Fibroblast of lung (primary cell): ENCODE data around the gene TTC38. TPM values are rescaled to one million over a fixed set of nuclear protein-coding genes. Genes with fewer than 3 reads are reported as not detected.

ENCODE experiments used
- DNase-seq, 2 donors: peaks; one replicate each; pipeline versions ENCODE4 v3.0.0 to v3.0.0-alpha.2; 2010; ENCODE audit warnings: low read depth in 2 of 2
- H2AFZ ChIP-seq: 2 replicates; pipeline ENCODE4 v1.5.1; 2012; ENCODE audit warnings: low read length, control low read depth, inconsistent platforms
- H3K27ac ChIP-seq: 2 replicates; pipeline ENCODE4 v1.5.1; 2011; ENCODE audit warnings: low read length, control low read depth; ENCODE audit not compliant: insufficient read depth
- H3K27me3 ChIP-seq: 2 replicates; pipeline ENCODE4 v1.5.1; 2011; ENCODE audit warnings: mild to moderate bottlenecking, low read length; ENCODE audit not compliant: control insufficient read depth, insufficient read depth
- H3K36me3 ChIP-seq: 2 replicates; pipeline ENCODE4 v1.5.1; 2011; ENCODE audit warnings: low read length; ENCODE audit not compliant: control insufficient read depth, insufficient read depth
- H3K4me1 ChIP-seq: 2 replicates; pipeline ENCODE4 v1.5.1; 2011; ENCODE audit warnings: low read length; ENCODE audit not compliant: control insufficient read depth, insufficient read depth; ENCODE audit errors: extremely low read depth
- H3K4me2 ChIP-seq: 2 replicates; pipeline ENCODE4 v1.5.1; 2011; ENCODE audit warnings: low read length, control low read depth; ENCODE audit not compliant: insufficient read depth; ENCODE audit errors: extremely low read depth
- H3K4me3 ChIP-seq, 4 experiments: fragments of 200-600 bp in 1 of 4; sonication (generic) in 1 of 4; replicated peaks in 1 of 4; 2 replicates each; pipeline ENCODE4 v1.5.1; 2011 to 2016; ENCODE audit warnings: low read length in 4 of 4, low read depth in 3 of 4, mild to moderate bottlenecking in 3 of 4, control low read depth in 2 of 4, inconsistent platforms in 1 of 4, mixed read lengths in 1 of 4; ENCODE audit not compliant: insufficient read depth in 1 of 4; ENCODE audit errors: control extremely low read depth in 1 of 4
- H3K79me2 ChIP-seq: 2 replicates; pipeline ENCODE4 v1.5.1; 2012; ENCODE audit warnings: mild to moderate bottlenecking, low read length, inconsistent platforms; ENCODE audit not compliant: control insufficient read depth, insufficient read depth
- H3K9ac ChIP-seq: 2 replicates; pipeline ENCODE4 v1.5.1; 2011; ENCODE audit warnings: mild to moderate bottlenecking, low read length, control low read depth; ENCODE audit not compliant: insufficient read depth
- H3K9me3 ChIP-seq: 2 replicates; pipeline ENCODE4 v1.5.1; 2012; ENCODE audit warnings: low read depth, low read length; ENCODE audit not compliant: control insufficient read depth, insufficient read depth
- H4K20me1 ChIP-seq: 2 replicates; pipeline ENCODE4 v1.5.1; 2011; ENCODE audit warnings: low read length; ENCODE audit not compliant: control insufficient read depth, insufficient read depth; ENCODE audit errors: extremely low read depth
- EZH2 ChIP-seq: IDR thresholded peaks from 2 replicates; pipeline ENCODE4 v1.5.1; 2012; ENCODE audit warnings: low read length, control low read depth, mild to moderate bottlenecking; ENCODE audit errors: missing control alignments
- polyA plus RNA-seq, 2 donors: library from polyadenylated mRNA; depleted of rRNA in 1 of 2; stranded (reverse) in 1 of 2; unstranded in 1 of 2; fragments of >200 nt; gene quantifications; 2 replicates each; pipeline ENCODE4 v1.2.1, GENCODE V29; 2011 to 2012; ENCODE audit warnings: missing spikeins in 1 of 2
- total RNA-seq: library from RNA; depleted of rRNA; stranded (reverse); fragments of >200 nt; gene quantifications from 2 replicates; pipeline ENCODE4 v1.2.1, GENCODE V29; 2014
- TF ChIP-seq, protein P1 (sequence below), 2 donors: IDR thresholded peaks in 1 of 2; conservative IDR thresholded peaks in 1 of 2; 1 replicate in 1 of 2; 2 replicates in 1 of 2; pipeline ENCODE4 v1.5.1; 2011 to 2012; ENCODE audit warnings: low read length in 2 of 2, control low read depth in 1 of 2, inconsistent platforms in 1 of 2, low read depth in 1 of 2, mild to moderate bottlenecking in 1 of 2

Gene TTC38
- total and polyA plus RNA-seq, 2 donors (not counting 1 experiment from before 2014, with no cell fraction given) = 17.6 to 27.6 TPM

DNA sequence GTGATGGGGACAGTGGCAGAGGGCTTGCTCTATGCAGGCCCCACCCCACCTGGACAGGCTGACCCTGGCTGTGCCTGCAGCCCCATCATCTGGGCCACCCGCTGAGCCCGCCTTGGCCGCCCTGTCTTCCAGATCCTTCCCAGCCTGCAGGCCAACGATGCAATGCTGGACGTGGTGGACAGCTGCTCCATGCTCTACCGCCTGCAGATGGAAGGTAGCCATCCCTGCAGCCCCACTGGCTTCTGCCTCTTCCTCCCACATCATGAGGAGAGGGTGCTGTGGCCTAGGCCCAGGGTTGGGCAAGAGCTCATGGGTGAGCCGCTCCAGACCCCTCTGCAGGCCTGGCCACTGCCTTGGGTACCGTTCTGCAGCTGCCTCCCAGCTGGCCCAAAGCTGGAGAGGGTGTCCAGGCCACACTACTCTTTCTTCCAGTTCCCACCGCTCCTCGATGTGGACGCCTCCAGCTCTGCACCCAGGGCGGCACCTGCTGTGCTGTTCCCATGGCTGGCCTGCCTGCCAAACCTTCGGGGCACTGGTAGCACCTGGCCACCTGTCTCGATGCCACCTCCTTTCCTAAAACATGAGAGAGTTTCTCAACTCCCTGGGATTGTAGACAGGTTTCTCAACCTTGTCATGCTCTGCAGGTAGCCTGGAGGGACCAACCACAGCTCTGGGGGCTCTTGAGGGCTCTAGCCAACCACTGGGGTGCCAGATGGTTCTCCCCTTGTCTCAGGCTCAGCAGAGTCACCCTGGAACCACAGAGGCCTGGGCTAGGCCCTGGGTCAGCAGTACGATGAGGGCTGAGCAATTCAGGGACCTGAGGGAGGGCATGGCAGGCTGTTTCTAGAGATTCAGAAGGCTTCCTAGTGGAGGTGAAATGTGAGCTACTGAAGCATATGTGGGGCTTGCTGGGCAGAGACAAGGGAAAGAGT lies 19.4 kb downstream of the TTC38 start:
- Histone ChIP-seq H3K79me2 (no peaks in the 10 kb centered on the region), H2AFZ (no peak overlapping the region), H3K4me3 (no peak overlapping the region), H3K9ac (no peak overlapping the region), H3K4me2 (no peak overlapping the region), H3K4me1 (no peaks in the 10 kb centered on the region), H3K27me3 (no peaks in the 10 kb centered on the region), H3K27ac (no peak overlapping the region), H3K9me3 (no peaks in the 10 kb centered on the region), H4K20me1 (no peaks in the 10 kb centered on the region), H3K36me3 (peaks cover 15% of the 10 kb centered on the region)
- DNase-seq = no peak
- no peak for TF ChIP-seq EZH2
- TF ChIP-seq, protein P1, sequence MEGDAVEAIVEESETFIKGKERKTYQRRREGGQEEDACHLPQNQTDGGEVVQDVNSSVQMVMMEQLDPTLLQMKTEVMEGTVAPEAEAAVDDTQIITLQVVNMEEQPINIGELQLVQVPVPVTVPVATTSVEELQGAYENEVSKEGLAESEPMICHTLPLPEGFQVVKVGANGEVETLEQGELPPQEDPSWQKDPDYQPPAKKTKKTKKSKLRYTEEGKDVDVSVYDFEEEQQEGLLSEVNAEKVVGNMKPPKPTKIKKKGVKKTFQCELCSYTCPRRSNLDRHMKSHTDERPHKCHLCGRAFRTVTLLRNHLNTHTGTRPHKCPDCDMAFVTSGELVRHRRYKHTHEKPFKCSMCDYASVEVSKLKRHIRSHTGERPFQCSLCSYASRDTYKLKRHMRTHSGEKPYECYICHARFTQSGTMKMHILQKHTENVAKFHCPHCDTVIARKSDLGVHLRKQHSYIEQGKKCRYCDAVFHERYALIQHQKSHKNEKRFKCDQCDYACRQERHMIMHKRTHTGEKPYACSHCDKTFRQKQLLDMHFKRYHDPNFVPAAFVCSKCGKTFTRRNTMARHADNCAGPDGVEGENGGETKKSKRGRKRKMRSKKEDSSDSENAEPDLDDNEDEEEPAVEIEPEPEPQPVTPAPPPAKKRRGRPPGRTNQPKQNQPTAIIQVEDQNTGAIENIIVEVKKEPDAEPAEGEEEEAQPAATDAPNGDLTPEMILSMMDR (conservative IDR thresholded peaks at IDR 0.05 in 1 of 2, IDR thresholded peaks at IDR 0.05 in 1 of 2; ENCODE audit: low read depth in 1 of 2, low read length in 2 of 2) = no peak

DNA sequence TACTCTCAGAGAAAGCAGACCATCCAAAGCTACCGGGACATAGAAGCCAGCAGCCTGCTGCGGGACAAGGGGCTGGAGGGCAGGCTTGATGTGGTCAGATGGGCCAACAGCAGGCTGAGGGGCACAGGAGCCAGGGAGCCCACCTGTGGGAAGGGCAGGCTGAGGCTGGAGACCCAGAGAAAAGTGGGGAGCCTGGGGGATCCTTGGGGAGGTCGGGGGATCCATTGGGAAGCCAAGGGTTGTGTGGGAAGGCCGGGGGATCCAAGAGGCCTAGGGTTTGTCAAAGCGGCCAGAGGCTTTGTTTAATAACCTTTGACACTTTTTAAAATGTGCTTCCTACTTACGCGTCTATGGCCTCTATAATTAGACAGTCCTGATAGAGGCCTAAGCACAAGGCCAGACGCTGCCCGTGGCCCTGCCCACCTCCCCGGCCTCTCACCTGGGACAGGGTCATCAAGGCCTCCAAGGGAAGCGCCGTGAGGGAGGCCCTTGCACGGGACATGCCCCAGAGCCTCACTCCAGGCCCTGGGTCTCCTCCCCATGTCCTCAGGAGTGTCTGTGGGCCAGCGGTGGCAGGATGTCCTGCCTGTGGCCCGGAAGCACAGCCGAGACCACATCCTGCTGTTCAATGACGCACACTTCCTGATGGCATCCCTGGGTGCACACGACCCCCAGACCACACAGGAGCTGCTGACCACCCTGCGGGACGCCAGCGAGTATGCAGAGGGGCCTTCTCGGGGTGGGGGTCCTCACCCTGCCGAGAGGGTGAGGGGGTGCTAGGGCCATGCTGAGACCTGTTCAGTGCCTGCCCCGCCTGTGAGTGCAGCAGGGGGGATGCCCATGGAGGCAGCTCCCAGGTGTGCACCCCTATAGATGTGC lies 20.3 kb downstream of the TTC38 start:
- H3K4me1 ChIP-seq = no peaks in the 10 kb centered on the region
- H3K79me2 ChIP-seq = no peaks in the 10 kb centered on the region
- no peak overlapping the region for H2AFZ ChIP-seq
- no peak for DNase-seq
- no peak overlapping the region for H3K4me2 ChIP-seq
- H3K27me3 ChIP-seq = no peaks in the 10 kb centered on the region
- H3K36me3 ChIP-seq = peaks cover 17% of the 10 kb centered on the region
- H3K9ac ChIP-seq = no peak overlapping the region
- H4K20me1 ChIP-seq = no peaks in the 10 kb centered on the region
- no peak for TF ChIP-seq EZH2
- TF ChIP-seq, protein P1 (conservative IDR thresholded peaks at IDR 0.05 in 1 of 2, IDR thresholded peaks at IDR 0.05 in 1 of 2; ENCODE audit: low read depth in 1 of 2, low read length in 2 of 2) = no peak
- H3K4me3 ChIP-seq = no peak overlapping the region
- no peak overlapping the region for H3K27ac ChIP-seq
- H3K9me3 ChIP-seq = no peaks in the 10 kb centered on the region

DNA sequence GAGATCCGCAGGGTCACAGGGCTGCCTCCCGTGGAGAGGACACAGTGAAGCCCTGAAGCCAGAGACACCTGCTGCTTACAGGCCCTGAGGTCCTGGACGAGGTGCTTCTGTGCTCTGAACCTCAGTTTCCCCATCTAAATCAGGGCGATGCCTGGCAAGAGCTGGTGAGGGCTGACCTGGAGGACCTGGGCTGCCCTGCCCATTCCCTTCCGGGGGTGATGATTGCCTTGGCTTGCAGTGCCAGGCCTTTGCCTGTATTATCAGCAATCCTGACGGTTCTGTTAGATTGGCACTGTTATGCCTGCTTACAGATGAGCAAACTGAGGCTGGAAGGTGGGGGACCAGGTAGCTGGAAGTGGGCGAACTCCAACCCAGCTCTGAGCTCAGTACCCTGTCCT lies 21.0 kb downstream of the TTC38 start:
- Histone ChIP-seq H2AFZ (no peak overlapping the region), H4K20me1 (no peaks in the 10 kb centered on the region), H3K4me1 (no peaks in the 10 kb centered on the region), H3K79me2 (no peaks in the 10 kb centered on the region), H3K9ac (no peak overlapping the region), H3K4me3 (no peak overlapping the region), H3K27ac (no peak overlapping the region), H3K4me2 (no peak overlapping the region), H3K36me3 (peaks cover 17% of the 10 kb centered on the region), H3K9me3 (no peaks in the 10 kb centered on the region), H3K27me3 (no peaks in the 10 kb centered on the region)
- no peak for TF ChIP-seq EZH2
- TF ChIP-seq, protein P1 (conservative IDR thresholded peaks at IDR 0.05 in 1 of 2, IDR thresholded peaks at IDR 0.05 in 1 of 2; ENCODE audit: low read depth in 1 of 2, low read length in 2 of 2) = no peak
- DNase-seq = no peak
